GM08714 (cell line): Measurements from ENCODE around the gene PNMA6E.

Experiments
- H3K4me3 ChIP-seq: fragments of 200-500 bp; sonication (Bioruptor generic); 2 replicates; pipeline ENCODE4 v1.5.1; 2014; ENCODE audit warnings: mild to moderate bottlenecking, low read length, inconsistent platforms
- ZNF274 ChIP-seq: IDR thresholded peaks from 2 replicates; pipeline ENCODE4 v1.6.1; 2012; ENCODE audit warnings: mild to moderate bottlenecking, low read depth, low read length

PNMA6E gene

DNA sequence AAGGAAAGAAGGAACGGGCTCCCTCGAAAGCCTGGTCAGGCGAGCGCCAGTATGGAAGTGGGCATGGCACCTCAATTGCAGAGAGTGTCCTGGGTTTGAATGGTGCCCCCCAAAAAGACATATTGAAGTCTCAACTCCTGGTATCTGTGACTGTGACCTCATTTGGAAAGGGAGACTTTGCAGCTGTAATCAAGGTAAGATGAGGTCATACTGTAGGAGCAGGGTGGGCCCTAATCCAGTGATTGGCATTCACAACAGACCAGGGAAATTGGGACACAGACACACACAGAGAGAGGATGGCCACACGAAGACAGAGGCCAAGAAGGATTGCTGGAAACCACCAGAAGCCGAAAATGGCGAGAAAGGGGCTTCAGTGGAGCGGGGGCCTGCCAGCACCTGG, 16.5 kb upstream of the PNMA6E start:
- H3K4me3 ChIP-seq = no peak overlapping the region

DNA sequence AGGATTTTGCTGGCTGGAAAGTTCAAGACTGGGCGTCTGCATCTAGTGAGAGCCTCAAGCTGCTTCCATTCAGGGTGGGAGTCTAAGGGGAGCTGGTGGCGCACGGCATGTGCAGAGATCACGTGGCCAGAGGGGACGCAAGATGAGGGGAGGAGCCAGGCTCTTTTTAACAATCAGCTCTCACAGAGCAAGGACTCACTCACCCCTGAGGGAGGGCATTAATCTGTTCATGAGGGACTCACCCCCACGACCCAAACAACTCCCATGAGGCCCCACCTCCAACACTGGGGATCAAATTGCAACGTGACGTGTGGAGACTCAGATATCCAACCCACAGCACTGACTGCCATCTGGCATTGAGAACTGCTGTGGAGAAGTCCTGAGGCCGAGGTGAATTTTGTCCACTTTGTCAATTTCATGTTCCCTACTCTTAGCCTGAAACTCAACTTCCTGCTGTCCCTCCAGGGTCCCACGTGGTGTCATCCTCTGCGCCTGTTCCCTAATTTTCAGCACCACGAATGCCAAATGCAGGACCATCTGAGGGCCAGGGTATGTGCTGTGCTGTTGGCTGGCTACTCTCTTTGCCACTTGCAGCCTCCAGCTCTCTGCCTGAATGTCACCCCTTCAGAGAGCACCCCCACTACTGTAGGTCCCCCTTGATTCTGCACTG, 15.8 kb upstream of the PNMA6E start:
- no peak for TF ChIP-seq ZNF274
- no peak overlapping the region for H3K4me3 ChIP-seq

More for the DNA sequence above, 16.5 kb upstream of the PNMA6E start:
- no peak for TF ChIP-seq ZNF274

- no peak overlapping the region for H3K4me3 ChIP-seq
- TF ChIP-seq ZNF274 = no peak
Observed at GRCh38 chrX:153414856-153415510, 13.8 kb upstream of the PNMA6E start.

- TF ChIP-seq ZNF274 = no peak
- no peak overlapping the region for H3K4me3 ChIP-seq
Observed at GRCh38 chrX:153413731-153414130, 12.6 kb upstream of the PNMA6E start.

GRCh38 chrX:153412746-153413720, 11.9 kb upstream of the PNMA6E start:
- H3K4me3 ChIP-seq = no peak overlapping the region
- no peak for TF ChIP-seq ZNF274

DNA sequence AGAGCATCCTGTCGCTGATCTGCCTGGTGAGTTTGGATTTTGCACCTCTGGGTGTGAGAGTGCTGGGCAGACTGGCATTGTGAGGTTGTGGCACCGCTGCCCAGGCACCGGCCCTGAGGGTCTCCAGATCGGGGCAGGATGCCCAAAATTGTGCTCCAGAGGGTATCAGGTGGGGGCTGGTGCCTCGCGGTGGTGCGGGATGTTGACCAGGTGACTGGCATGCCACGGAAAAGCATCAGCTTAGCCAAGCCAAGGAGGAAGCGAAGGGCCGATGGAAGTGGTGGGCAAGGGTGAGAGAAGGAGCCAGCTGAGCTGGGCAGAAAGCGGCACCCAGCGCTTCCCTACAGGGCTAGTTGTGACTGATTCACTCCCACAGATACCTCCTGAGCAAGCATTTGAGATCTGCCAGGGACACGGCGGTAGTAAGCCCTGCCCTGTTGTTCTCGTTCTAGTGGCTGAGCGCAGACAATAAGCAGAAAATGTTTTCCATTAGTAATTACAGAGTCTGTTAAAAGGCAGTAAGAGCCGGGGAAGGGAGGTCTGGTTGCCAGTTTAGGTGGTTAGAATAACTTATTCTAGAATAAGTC, 10.9 kb upstream of the PNMA6E start:
- TF ChIP-seq ZNF274 = no peak
- H3K4me3 ChIP-seq = peak overlapping the region; percentile 60; the same call in 1 of the 2 replicates

DNA sequence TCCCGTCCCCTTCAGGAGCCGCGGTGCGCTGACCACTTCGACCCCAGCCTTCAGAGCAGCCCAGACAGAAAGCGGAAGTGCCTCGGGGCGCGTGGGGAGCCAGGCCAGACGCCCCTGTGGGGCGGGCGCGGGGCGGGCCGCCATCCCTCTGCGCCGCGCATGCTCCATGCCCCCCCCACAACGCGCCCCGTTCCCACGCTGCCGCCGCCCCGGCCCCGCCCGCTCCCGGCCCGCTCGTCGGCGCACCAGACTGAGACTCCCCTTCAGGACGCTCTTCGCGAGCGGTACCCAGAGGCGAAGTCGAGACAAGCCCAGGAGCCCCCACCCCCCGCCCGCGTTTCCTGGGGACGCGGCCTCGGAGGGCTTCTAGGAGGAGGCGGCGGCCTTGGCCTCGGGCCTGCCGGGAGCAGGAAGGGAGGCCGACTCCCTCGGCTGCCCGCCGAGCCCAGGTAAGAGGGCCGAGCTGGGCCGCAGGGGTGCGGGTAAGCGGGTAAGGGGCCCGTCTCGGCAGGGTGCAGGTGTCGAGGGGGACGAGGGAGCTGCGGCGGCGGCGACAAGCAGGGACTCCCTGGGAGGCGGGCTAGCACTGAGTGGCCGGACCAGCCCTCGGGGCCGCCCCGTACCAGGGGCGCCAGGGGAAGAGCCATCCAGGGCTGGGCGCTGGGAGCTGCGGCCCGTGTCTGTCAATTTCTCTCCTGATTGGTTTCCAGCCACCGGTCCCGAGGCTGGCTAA, 10.3 kb upstream of the PNMA6E start, which contains the start of gene ZFP92:
Gene ZFP92 (plus strand): TSS at position 218 of the 733 bp plus-strand sequence. CDS start 6,851 bp downstream, outside the sequence.
- H3K4me3 ChIP-seq = peak within 1 kb of the TSS; percentile 60; the same call in 1 of the 2 replicates
- no peak for TF ChIP-seq ZNF274

DNA sequence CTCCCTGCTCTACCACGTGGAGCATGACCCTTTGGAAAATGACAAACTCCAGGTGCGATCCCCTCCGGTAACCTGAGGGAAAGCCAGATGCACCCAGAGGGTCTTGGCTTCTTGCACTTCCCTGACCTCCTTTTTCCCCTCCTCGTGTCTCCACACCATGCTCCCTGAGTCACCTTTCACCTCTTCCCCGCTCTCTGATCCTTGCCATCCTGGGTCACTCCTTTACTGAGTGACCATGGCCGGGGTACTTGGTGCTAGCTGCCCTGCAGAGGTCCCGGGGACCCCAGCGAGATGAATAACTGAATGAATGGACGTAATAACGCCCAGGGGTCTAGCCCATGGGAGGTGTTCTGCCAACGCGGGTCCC, 9.7 kb upstream of the PNMA6E start:
- TF ChIP-seq ZNF274 = no peak
- no peak overlapping the region; the same call in 1 of the 2 replicates for H3K4me3 ChIP-seq

DNA sequence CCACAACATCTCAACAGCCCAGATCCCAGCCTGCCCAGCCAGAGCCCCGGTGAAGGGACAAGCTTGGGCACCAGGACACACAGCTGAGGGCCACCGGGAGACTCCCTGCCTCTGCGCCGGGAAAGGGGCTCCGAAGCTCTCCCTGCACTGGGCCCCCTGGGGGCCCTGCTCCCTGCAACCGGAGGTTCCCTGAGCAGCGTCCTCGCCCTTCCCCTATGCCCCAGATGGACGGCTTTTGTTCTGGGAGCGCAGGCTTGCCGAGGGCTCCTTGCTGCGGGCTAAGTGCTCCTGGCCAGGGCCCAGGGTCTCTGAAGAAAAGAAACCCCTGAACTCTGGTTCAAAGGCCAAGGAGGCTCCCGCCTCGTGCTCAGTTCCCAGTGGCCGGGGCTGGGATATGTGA, 9.2 kb upstream of the PNMA6E start:
- no peak for TF ChIP-seq ZNF274
- no peak overlapping the region for H3K4me3 ChIP-seq

GRCh38 chrX:153409414-153410101, 8.4 kb upstream of the PNMA6E start:
- no peak for TF ChIP-seq ZNF274
- H3K4me3 ChIP-seq = no peak overlapping the region

DNA sequence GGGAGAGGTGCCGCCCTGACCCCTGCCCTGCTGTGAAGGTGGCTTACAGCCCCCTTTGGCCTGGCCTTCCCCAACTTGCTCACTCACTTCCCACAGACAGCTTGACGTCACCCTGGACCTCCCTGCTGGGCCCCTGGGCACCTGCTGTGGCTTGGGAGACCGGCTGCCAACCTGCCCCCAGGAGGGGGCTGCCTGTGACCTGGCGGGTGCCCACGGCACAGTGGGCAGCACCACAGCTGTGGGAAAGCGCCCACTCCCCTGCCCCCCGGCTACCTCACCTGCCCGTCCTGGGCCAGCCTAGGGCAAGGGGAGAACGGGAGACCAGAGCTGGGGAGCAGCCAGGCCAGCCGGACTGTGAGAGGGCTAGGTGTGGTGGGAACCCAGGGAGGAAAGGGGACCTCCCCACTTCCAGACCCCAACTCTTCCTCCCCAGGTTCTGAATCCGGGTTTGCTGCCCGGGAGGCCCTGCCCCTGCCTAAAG, 7.8 kb upstream of the PNMA6E start:
- no peak for TF ChIP-seq ZNF274
- no peak overlapping the region for H3K4me3 ChIP-seq

GRCh38 chrX:153408221-153408721, 7.1 kb upstream of the PNMA6E start:
- no peak for TF ChIP-seq ZNF274
- no peak overlapping the region for H3K4me3 ChIP-seq
